HG03432 (cell line): ENCODE results near the gene BRI3.

Experiments
- ATAC-seq: cut with Tn5 transposase; IDR thresholded peaks from one replicate; pipeline ENCODE4 v1.9.1; 2021; ENCODE audit warnings: mild to moderate bottlenecking, moderate library complexity; ENCODE audit not compliant: unreplicated experiment

Gene BRI3, protein sequence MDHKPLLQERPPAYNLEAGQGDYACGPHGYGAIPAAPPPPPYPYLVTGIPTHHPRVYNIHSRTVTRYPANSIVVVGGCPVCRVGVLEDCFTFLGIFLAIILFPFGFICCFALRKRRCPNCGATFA

GRCh38 chr7:98280791-98281756 is at the start of gene BRI3:
BRI3 (plus strand) TSS chr7:98281686; CDS start chr7:98281796, 110 bp downstream.
- ATAC-seq = peak; percentile 87

GRCh38 chr7:98232263-98232585 is 49.3 kb upstream of the BRI3 start:
- no peak for ATAC-seq

DNA sequence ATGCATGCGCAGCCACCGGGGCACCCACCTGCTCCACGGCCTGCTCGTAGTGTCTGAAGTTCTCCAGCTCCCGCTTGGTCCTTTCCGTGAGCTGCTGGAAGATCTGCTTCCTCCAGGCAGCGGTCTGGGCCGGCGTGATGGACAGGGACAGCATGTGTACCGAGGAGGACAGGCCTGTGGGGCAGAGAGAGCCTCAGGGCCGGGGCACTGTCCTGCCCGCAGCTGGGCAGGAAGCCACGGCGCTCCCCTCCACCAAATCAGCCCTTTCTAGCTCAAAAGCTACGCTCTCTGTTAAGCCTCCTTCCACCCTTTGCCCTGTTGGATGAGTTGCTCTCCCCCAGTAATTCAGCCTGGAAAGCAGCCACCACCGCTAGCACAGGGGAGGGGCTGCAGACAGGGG is 48.7 kb upstream of the BRI3 start:
- ATAC-seq = no peak

DNA sequence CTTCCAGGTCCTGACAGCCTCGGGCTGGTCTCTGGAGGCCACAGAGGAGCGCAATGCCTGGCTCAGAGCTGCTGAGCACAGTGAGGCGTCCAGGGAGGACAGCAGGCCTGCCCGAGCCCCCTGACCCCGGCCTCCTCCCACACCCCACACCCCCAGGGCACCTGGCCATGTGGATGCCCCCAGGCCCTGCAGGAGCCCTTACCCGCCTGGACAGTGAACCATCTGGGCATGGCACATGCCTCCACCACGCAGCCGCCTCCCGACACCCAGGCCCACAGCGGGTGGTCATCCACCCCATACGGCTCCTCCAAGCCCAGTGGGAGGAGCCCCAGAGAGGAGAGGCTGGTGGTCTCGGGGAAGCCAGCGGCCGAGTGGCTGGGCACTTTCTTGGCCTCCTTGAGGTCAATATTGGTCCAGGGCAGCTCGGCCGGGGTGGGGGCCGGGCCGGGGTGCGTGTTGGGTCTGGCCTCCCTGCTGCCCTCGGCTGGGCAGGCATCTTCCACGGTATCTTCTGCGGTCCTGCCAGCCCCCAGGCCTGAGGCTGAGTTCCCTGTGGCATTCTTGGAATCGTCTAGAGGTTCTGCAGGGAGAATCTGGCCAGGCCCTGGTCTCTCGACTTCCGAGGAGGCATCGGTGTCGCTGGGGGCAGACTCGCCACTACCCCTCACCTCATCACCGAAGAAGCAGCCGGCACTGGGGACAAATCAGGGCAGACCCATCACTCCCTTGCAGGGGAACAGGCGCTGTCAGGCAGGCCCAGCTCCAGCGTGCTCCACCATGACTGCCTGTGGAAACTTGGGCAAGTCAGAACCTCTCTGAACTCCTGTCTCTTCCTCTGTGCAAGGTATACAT is 48.0 kb upstream of the BRI3 start:
- no peak for ATAC-seq

DNA sequence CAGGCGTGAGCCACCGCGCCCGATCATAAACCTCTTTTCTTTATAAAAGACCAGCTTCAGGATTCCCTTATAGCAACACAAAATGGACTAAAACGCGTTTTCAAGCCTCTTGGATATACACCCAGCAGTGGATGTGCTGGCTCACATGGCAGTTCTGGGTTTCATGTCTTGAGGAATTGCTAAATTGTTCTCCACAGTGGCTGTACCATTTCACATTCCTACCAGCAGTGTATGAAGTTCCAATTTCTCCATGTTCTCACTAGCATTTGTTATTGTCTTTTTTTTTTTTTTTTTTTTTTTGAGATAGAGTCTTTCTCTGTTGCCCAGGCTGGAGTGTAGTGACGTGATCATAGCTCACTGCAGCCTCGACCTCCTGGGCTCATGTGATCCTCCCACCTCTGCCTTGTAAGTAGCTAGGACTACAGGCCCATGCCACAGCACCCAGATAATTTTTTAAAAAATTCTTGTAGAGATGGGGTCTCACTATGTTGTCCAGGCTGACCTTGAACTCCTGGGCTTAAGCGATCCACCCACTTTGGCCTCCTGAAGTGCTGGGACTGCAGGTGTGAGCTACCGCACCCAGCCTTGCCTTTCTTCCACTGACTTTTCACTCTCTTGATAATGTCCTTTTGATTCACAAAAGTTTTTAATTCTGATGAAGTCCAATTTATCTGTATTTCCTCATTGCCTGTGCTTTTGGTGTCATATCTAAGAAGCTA is 46.9 kb upstream of the BRI3 start:
- no peak for ATAC-seq

DNA sequence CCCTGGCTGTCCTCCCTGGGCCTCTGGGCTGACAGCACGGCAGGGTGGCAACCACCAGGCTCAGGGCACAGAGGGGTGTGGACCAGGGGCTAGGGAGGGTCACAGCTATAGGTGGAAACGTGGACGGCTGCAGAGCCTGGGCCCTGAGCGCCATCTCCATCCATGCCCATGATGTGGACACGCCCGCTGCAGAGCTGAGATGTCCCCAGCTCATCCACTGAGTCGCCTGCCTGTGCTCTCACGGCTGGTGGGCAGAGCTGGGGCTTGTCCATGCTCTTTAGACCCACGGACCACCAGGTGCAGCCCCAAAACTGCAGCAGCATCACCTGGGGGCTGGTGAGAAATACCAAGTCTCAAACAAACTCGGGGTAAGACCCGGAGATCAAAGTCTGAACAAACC is 45.6 kb upstream of the BRI3 start:
- no peak for ATAC-seq

GRCh38 chr7:98236355-98237185 is 44.9 kb upstream of the BRI3 start:
- ATAC-seq = no peak

GRCh38 chr7:98238076-98238475 is 43.4 kb upstream of the BRI3 start:
- no peak for ATAC-seq

- no peak for ATAC-seq
These were observed 42.5 kb upstream of the BRI3 start for GRCh38 chr7:98238976-98239375.

GRCh38 chr7:98240961-98241673 is 40.4 kb upstream of the BRI3 start:
- peak; percentile 73 for ATAC-seq

DNA sequence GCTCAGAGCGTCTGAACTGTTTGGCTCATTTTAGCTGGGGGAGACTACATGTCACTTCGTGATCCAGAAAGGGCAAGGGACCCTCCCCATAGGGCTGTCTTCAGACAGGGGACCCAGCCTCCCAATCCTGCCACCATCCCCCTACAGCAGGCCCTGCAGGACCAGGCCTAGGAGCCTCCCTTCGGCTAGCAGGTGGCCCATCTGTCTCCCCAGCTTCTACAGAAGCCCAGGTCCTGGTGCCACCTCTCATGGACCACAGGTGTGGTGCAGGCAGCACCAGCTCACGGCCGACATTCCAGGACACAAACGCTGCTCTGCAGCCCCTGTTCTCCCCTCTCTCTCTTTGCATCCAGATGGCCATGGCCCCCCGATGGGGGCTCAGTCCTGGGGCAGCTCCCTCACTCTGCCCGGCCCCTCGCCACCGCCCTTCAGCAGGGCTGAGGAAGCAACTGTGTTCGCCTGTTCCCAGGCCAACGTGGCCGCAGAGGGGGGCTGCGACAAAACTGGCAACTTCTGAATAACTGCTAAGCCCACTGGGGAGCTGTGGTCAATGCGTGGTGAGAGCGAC is 39.7 kb upstream of the BRI3 start:
- peak; percentile 18 for ATAC-seq

DNA sequence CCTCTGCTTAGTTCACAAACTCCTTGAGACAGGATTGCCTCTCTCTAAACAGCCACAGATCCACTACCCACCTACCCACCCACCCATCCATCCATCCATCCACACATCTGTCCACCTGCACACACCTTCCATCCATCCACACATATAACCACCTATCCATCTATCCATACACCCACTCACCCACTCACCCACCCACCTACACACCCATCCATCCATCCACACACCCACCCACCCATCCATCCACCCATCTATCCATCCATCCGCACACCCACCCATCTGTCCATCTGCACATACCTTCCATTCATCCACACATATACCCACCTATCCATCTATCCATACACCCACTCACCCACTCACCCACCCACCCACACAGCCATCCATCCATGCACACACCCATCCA is 39.1 kb upstream of the BRI3 start:
- ATAC-seq = no peak

GRCh38 chr7:98242934-98243333 is 38.6 kb upstream of the BRI3 start:
- no peak for ATAC-seq

DNA sequence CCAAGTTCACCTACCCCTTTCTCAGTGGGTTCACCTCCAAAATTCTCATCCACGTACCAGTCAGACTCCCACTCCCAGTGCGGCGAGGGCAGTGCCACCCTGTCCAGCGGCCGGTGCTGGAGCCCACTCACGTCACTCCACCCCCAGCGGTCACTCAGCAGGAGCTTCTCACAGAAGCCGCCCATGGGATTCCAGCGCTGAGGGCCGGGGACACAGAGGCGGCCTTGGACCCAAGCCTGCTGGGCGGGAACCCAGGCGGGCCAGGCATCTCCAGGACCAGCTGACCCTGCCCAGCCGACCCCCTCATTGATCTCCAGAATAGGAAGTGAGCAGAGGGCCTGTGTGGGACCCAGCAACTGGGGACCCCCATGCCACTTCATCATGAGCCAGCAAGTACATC is 36.6 kb upstream of the BRI3 start:
- no peak for ATAC-seq

DNA sequence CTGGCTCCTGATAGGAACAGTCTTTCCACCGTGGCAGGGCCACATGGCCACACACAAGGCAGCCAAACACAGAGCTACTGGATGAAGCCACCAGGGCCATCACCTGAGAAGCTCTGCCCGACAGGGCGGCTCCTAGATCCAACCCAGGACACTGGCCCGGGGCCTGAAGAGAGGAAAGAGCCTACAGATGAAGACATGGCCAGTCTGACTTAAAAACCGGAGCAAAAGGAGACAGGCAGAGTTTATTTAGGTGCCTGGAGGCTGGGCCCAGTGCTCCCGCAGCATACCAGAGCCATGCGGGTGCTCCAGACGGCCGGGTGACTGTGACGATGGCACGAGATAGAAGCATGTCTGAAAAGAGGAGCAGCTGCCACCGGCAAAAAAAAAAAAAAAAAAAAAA is 33.3 kb upstream of the BRI3 start:
- ATAC-seq = no peak

- no peak for ATAC-seq
These were observed 32.4 kb upstream of the BRI3 start for GRCh38 chr7:98249106-98249505.

DNA sequence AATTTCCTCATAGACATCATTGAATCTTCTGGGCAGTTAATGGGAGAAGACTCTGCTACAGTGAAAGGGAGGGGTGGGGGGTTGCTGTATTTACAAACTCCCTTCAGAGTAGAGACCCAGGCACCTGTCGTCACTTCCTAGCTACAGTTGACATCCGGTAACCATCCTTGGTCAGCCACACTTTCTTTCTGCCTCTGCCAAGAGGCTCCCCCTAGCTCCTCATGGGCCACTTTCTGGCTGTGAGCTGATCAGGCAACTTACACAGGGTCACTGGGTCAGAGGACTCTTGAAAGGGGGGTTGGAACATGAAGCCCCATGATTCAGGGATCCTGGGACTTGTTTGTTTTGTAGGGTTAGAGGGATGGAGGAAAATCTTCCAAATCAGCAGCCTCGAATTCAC is 30.7 kb upstream of the BRI3 start:
- no peak for ATAC-seq

GRCh38 chr7:98251231-98251600 is 30.3 kb upstream of the BRI3 start:
- peak; percentile 20 for ATAC-seq
